Ammon's horn (tissue), 1 donor: ENCODE data around the gene EPHX1.

Source experiments
- DNase-seq: peaks from one replicate; pipeline ENCODE4 v3.0.0-alpha.2; 2016; ENCODE audit warnings: low spot score

Gene EPHX1

GRCh38 chr1:225861834-225862580 is 52.1 kb downstream of the EPHX1 start:
- DNase-seq, result no peak

GRCh38 chr1:225862581-225862950 is 52.6 kb downstream of the EPHX1 start:
- no peak for DNase-seq

- no peak for DNase-seq
Measured at GRCh38 chr1:225863167-225863566, 53.2 kb downstream of the EPHX1 start.

GRCh38 chr1:225865514-225865913 is 55.6 kb downstream of the EPHX1 start:
- DNase-seq, result no peak

- no peak for DNase-seq
Measured at GRCh38 chr1:225866061-225866837, 56.3 kb downstream of the EPHX1 start.

GRCh38 chr1:225866981-225867380 is 57.1 kb downstream of the EPHX1 start:
- no peak for DNase-seq

GRCh38 chr1:225868631-225869330 is 58.9 kb downstream of the EPHX1 start:
- no peak for DNase-seq

GRCh38 chr1:225870911-225871310 is 61.0 kb downstream of the EPHX1 start:
- peak; percentile 54 for DNase-seq

GRCh38 chr1:225871359-225872074 is 61.6 kb downstream of the EPHX1 start:
- DNase-seq, result no peak

GRCh38 chr1:225872075-225872430 is 62.1 kb downstream of the EPHX1 start:
- DNase-seq, result no peak

GRCh38 chr1:225873281-225873850 is 63.4 kb downstream of the EPHX1 start:
- DNase-seq, result no peak

GRCh38 chr1:225874431-225874830 is 64.5 kb downstream of the EPHX1 start:
- DNase-seq, result no peak

GRCh38 chr1:225875044-225875815 is 65.3 kb downstream of the EPHX1 start:
- DNase-seq, result no peak

- DNase-seq, result no peak
Measured at GRCh38 chr1:225876900-225877510, 67.1 kb downstream of the EPHX1 start.

GRCh38 chr1:225877580-225877979 is 67.7 kb downstream of the EPHX1 start:
- peak; percentile 96 for DNase-seq

- DNase-seq, result no peak
Measured at GRCh38 chr1:225878282-225878681, 68.4 kb downstream of the EPHX1 start.

- peak; percentile 76 for DNase-seq
Measured at GRCh38 chr1:225879521-225880221, 69.7 kb downstream of the EPHX1 start.

GRCh38 chr1:225880222-225880588 is 70.3 kb downstream of the EPHX1 start:
- peak; percentile 92 for DNase-seq

GRCh38 chr1:225880636-225881035 is 70.7 kb downstream of the EPHX1 start:
- DNase-seq, result no peak
